HG03095 (cell line): ENCODE measurements around the gene QPCT.
"Not testable (repeated sequence)": the region's sequence is repeated elsewhere in the genome, so short reads cannot be mapped to it uniquely, and the experiment has no call there.

Source experiments
- ATAC-seq: cut with Tn5 transposase; IDR thresholded peaks from one replicate; pipeline ENCODE4 v1.9.1; 2021; ENCODE audit warnings: moderate library complexity; ENCODE audit not compliant: unreplicated experiment

Gene QPCT

GRCh38 chr2:37389989-37390765 lies 45.7 kb downstream of the QPCT start:
- ATAC-seq, result peak; percentile 94

- peak; percentile 12 for ATAC-seq
Measured at GRCh38 chr2:37390777-37391176, 46.3 kb downstream of the QPCT start.

GRCh38 chr2:37391711-37392110 lies 47.3 kb downstream of the QPCT start:
- ATAC-seq, result no peak

- no peak for ATAC-seq
Measured at GRCh38 chr2:37392428-37392827, 48.0 kb downstream of the QPCT start.

- ATAC-seq, result no peak
Measured at GRCh38 chr2:37394263-37394662, 49.8 kb downstream of the QPCT start.

- ATAC-seq, result no peak
Measured at GRCh38 chr2:37394796-37395555, 50.5 kb downstream of the QPCT start.

- ATAC-seq, result no peak
Measured at GRCh38 chr2:37396890-37397565, 52.6 kb downstream of the QPCT start.

- no peak for ATAC-seq
Measured at GRCh38 chr2:37398990-37399389, 54.6 kb downstream of the QPCT start.

- ATAC-seq, result no peak
Measured at GRCh38 chr2:37400041-37400440, 55.6 kb downstream of the QPCT start.

GRCh38 chr2:37402636-37403035 lies 58.2 kb downstream of the QPCT start:
- no peak for ATAC-seq

GRCh38 chr2:37405781-37406180 lies 61.4 kb downstream of the QPCT start:
- ATAC-seq, result no peak

GRCh38 chr2:37412231-37412630 lies 67.8 kb downstream of the QPCT start:
- no peak for ATAC-seq

GRCh38 chr2:37413911-37414469 lies 69.6 kb downstream of the QPCT start:
- ATAC-seq, result not testable (repeated sequence)

- peak; percentile 62 for ATAC-seq
Measured at GRCh38 chr2:37414470-37414949, 70.1 kb downstream of the QPCT start.

GRCh38 chr2:37415128-37415820 lies 70.8 kb downstream of the QPCT start:
- no peak for ATAC-seq

- no peak for ATAC-seq
Measured at GRCh38 chr2:37417321-37417720, 72.9 kb downstream of the QPCT start.

GRCh38 chr2:37418956-37419355 lies 74.5 kb downstream of the QPCT start:
- no peak for ATAC-seq

- no peak for ATAC-seq
Measured at GRCh38 chr2:37421686-37422085, 77.3 kb downstream of the QPCT start.

- no peak for ATAC-seq
Measured at GRCh38 chr2:37422816-37423215, 78.4 kb downstream of the QPCT start.
